Activated CD4-positive, CD25-positive, alpha-beta regulatory T cell treated with anti-CD3 and anti-CD28 coated beads, Interleukin-2, amount 50 U/mL, for 24 hours (primary cell): ENCODE results near the gene APBB2.

Experiments
- ATAC-seq, 2 donors: fragments of 150-1000 bp; cut with Tn5 transposase; one replicate each; pipeline ENCODE4 v1.10.0; 2021; ENCODE audit warnings: mild to moderate bottlenecking in 1 of 2, moderate library complexity in 1 of 2

The APBB2 gene

GRCh38 chr4:41215155-41215554 is 813 bp upstream of the APBB2 start:
- no peak for ATAC-seq

- no peak for ATAC-seq
These were observed 444 bp upstream of the APBB2 start for GRCh38 chr4:41214825-41215146.

GRCh38 chr4:41213625-41214135 is 662 bp downstream of the APBB2 start:
- ATAC-seq, result no peak

- no peak for ATAC-seq
These were observed 1.6 kb downstream of the APBB2 start for GRCh38 chr4:41212616-41213203.

GRCh38 chr4:41211951-41212615 is 2.3 kb downstream of the APBB2 start:
- ATAC-seq, result no peak

GRCh38 chr4:41209901-41210300 is 4.4 kb downstream of the APBB2 start:
- ATAC-seq, result no peak

GRCh38 chr4:41209187-41209586 is 5.2 kb downstream of the APBB2 start:
- no peak for ATAC-seq

- ATAC-seq, result no peak
These were observed 7.0 kb downstream of the APBB2 start for GRCh38 chr4:41207291-41207831.

- ATAC-seq, result no peak
These were observed 8.4 kb downstream of the APBB2 start for GRCh38 chr4:41205854-41206460.

- no peak for ATAC-seq
These were observed 9.2 kb downstream of the APBB2 start for GRCh38 chr4:41205130-41205529.

GRCh38 chr4:41204400-41204978 is 9.9 kb downstream of the APBB2 start:
- ATAC-seq, result peak in 1 of 2 donors; percentile 17

- ATAC-seq, result no peak
These were observed 10.5 kb downstream of the APBB2 start for GRCh38 chr4:41203841-41204240.

GRCh38 chr4:41202820-41203568 is 11.3 kb downstream of the APBB2 start:
- no peak for ATAC-seq

- ATAC-seq, result no peak
These were observed 12.0 kb downstream of the APBB2 start for GRCh38 chr4:41202356-41202755.

- no peak for ATAC-seq
These were observed 13.8 kb downstream of the APBB2 start for GRCh38 chr4:41200486-41201017.

GRCh38 chr4:41199788-41200187 is 14.6 kb downstream of the APBB2 start:
- ATAC-seq, result no peak

- no peak for ATAC-seq
These were observed 16.3 kb downstream of the APBB2 start for GRCh38 chr4:41197996-41198395.

- no peak for ATAC-seq
These were observed 16.8 kb downstream of the APBB2 start for GRCh38 chr4:41197495-41197894.

GRCh38 chr4:41196633-41197332 is 17.6 kb downstream of the APBB2 start:
- no peak for ATAC-seq

- ATAC-seq, result no peak
These were observed 22.2 kb downstream of the APBB2 start for GRCh38 chr4:41192136-41192535.

- no peak for ATAC-seq
These were observed 24.7 kb downstream of the APBB2 start for GRCh38 chr4:41189666-41190065.

GRCh38 chr4:41189076-41189475 is 25.3 kb downstream of the APBB2 start:
- ATAC-seq, result no peak
